ENCODE data around the gene INPP5A. TPM values are rescaled to one million over a fixed set of nuclear protein-coding genes. Genes with fewer than 3 reads are reported as not detected.
A peak's percentile ranks its signal among the peaks of the same experiment; 100 is the strongest.

The INPP5A gene
- total RNA-seq, 2 donors from 2014 or later: 74.4 to 95.3 TPM

DNA sequence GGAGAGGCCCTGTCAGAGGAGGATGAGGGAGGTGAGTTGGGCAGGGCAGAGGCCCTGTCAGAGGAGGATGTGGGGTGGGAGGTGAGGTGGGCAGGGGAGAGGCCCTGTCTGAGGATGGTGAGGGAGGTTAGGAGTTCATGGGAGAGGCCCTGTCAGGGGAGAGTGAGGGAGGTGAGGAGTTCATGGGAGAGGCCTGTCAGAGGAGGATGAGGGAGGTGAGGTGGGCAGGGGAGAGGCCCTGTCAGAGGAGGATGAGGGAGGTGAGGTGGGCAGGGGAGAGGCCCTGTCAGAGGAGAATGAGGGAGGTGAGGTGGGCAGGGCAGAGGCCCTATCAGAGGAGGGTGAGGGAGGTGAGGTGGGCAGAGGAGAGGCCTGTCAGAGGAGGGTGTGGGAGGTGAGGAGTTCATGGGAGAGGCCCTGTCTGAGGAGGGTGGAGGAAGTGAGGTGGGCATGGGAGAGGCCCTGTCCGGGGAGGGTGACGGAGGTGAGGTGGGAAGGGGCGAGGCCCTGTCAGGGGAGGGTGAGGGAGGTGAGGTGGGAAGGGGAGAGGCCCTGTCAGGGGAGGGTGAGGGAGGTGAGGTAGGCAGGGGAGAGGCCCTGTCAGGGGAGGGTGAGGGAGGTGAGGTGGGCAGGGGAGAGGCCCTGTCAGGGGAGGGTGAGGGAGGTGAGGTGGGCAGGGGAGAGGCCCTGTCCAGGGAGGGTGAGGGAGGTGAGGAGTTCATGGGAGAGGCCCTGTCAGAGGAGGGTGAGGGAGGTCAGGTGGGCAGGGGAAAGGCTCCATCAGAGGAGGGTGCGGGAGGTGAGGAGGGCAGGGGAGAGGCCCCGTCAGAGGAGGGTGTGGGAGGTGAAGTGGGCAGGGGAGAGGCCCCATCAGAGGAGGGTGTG, 73.7 kb downstream of the INPP5A start:
- no peak for DNase-seq
- no peak for ATAC-seq
- intact Hi-C loops (cut with DNase I): no loop called here

DNA sequence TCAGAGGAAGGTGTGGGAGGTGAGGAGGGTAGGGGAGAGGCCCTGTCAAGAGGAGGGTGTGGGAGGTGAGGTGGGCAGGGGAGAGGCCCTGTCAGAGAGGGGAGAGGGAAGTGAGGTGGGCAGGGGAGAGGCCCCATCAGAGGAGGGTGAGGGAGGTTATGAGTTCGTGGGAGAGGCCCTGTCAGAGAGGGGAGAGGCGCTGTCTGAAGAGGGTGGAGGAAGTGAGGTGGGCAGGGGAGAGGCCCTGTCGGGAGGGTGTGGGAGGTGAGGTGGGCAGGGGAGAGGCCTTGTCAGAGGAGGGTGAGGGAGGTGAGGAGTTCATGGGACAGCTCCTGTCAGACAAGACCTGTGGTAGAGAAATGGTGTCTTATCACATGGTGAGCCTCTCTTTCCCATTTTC, 74.4 kb downstream of the INPP5A start:
- no peak for ATAC-seq
- intact Hi-C loops (cut with DNase I): no loop called here
- DNase-seq: no peak

DNA sequence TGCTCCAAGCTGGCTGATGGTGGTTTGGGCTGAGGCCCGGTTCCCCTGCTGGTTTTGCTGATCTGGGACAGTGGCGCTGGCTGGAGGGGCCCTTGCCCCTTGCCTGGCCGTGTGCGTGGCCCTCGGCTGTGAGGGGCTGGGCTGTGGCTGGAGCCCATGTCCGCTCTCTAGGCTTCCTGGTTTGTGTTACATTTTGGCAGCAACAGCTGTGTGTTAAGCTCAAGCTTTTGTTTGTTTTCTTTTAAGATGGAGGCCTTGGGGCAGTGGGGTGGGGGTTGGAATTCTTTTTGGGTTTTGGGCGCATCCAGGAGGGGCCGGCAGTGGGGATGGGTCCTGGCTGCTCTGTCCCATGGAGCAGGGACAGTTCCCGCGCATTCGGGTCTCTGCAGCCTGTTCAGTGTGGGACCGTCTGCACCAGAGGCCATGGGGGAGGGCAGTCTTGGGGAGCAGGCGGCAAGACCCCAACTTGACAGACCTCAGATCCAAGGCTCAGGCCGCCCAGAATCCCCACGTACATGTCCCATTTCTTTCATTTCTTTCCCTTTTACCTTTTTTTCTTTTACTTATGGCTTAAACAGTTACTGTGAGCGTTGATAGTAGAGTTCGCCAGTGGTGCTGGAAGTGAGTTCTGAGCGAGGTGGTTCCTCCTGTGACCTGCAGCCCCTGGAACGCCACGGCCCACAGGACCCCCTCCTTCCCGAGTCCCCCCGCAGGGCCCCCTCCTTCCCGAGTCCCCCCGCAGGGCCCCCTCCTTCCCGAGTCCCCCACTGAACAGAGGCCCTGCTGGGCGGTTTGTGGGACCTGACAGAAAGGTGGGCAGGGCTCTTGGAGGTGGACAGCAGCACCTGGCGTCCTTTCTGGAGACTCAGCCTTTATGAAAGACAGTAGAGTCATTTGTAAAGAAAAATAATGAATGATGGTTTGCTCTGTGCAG, 75.3 kb downstream of the INPP5A start:
- DNase-seq (no peak), ATAC-seq (no peak)
- intact Hi-C loops (cut with DNase I): no loop called here

DNA sequence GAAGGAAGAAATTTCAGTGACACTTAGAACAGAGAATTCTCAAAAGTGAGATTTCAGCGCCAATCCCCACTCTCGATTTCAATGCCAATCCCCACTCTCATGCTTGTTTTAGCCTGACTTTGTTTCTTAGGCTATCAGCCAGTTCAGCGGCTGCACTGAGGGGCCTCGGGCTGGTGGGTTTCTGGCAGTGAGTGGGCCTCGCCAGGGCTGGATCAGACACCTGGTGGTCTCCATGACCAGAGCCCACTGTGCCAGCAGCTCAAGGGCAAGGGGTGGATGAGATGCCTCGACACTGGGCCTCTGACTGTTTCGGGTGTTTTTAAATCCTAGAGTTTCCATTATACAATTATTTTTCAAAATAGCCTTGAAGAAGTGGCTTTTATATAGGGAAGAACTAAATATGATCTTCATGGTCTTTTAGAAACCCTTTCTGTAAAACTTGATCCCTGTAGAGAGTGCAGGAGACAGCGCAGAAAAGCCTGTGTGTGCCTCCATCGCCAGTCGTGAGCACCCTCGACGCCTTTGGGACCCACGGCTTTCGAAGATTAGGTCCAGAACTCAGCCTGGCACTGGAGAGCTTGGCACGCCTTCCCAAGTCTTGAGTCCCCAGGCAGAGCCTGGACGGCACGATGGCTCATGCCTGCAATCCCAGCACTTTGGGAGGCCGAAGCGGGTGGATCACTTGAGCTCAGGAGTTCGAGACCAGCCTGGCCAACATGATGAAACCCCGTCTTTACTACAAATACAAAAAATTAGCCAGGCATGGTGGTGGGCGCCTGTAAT, 76.2 kb downstream of the INPP5A start:
- intact Hi-C loops (cut with DNase I): no loop called here
- DNase-seq (no peak), ATAC-seq (no peak)

DNA sequence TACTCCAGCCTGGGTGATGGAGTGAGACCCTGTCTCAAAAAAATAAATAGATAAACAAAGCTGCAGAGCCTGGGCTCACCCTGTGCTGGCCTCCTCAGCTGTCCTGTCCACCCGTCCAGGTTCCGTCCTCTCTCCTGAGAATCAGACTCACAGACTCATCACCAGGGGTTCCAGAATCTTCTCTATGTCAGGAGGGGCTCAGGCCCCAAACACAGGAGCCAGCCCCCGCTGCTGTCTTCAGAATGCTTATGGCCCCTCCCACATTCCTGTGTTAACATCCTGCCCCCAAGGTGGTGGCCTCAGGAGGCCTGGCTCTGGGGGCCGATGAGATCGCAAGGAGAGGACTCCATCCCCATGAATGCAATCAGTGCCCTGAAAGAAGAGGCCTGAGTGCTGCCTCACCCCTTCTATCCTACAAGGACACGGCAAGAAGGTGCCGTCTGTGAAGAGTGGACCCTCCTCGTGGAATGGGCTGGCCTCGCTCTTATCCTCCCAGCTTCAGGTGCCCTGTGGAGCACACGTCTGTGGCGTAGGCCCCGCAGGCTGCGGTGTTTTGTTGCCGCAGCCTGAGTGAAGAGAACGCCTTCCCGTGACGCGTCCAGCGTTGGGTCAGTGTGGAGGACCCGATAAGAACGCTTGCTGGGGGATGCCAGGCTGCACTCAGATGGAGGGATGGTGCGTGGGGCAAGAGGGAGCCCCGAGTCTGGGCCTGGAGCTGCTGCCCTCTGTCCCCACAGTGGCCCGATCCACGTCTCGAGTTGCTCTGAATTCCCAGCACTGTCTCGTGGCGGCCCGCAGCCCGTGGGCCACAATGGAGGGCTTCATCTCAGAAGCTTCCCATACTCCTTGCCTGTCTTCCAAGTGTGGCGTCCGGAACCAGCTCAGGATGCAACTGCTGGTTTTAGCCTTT, 77.1 kb downstream of the INPP5A start:
- DNase-seq (no peak), ATAC-seq (no peak)
- intact Hi-C loops (cut with DNase I): no loop called here

DNA sequence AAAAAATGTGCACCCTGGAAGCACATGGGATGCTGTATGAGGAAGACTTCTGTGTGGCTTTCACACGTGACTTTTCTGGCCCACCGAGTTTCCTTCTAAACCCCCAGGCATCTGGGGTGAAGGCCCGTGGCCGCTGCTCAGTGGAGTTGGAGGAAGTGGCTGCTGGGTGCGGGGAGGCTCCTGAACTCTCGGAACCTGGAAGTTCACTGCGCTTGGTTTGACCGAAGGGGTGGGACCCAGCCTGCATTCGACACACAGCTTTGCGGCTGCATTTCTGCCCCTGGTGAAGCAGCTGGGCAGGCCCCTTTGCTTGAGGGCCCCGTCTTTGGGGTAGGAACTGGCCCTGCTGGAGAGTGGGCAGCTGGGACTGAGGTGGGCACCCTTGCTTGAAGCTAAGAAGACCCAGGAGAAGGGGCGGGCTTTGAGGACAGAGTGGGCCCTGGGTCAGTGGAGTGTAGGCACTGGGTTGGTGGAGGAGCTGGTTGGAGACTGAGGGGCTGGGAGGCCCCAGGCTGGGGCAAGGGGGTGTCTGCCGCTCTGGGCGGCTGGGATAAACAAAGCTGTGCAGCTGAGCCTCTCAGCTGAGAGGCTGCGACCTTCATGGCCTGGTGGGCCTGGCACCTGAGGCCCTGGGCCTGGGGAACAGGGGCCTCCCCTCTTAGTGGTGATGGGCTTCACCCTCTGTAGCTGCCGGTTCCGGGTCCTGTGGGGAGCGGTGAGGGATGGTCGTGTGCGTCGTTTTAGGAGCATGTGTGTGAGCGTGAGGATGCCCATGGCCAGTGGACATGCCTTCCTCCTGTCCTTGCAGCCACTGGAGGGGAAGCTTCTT, 78.0 kb downstream of the INPP5A start:
- DNase-seq: no peak
- intact Hi-C loops (cut with DNase I): no loop called here
- no peak for ATAC-seq

DNA sequence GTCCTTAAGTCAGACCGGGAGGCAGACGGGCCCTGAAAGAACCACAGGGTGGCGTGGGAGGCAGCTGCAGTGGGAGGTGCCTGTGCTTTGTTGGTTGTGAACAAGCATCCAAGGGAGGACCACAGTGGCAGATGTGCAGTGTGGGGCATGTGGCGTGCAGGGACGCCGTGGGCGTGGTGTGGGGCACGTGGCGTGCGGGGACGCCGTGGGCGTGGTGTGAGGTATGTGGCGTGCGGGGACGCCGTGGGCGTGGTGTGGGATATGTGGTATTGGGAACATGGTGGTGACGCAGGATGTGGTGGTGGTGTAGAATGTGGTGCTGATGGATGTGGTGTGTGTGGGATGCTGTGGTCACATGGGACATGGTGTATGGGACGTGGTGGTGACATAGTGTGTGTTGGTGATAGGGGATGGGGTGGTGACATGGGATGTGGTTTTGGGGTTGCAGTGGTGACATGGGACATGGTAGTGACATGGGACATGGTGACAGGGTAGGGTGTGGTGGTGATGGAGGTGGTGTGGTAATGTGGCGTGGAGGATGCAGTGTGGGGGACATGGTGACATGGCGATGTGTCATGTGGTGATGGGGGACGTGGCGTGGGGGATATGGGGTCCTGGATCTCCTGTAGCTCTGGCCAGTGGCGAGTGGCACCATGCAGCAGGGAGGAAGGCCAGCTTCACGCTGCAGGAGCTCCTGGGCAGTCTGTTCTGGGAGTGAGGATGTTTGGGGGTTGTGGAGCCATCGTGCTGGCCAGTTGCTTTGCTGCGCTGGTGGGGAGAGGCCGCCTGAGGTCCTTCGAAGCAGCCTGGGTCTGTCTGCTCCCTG, 78.8 kb downstream of the INPP5A start:
- DNase-seq (no peak), ATAC-seq (no peak)
- intact Hi-C loops (cut with DNase I): no loop called here

DNA sequence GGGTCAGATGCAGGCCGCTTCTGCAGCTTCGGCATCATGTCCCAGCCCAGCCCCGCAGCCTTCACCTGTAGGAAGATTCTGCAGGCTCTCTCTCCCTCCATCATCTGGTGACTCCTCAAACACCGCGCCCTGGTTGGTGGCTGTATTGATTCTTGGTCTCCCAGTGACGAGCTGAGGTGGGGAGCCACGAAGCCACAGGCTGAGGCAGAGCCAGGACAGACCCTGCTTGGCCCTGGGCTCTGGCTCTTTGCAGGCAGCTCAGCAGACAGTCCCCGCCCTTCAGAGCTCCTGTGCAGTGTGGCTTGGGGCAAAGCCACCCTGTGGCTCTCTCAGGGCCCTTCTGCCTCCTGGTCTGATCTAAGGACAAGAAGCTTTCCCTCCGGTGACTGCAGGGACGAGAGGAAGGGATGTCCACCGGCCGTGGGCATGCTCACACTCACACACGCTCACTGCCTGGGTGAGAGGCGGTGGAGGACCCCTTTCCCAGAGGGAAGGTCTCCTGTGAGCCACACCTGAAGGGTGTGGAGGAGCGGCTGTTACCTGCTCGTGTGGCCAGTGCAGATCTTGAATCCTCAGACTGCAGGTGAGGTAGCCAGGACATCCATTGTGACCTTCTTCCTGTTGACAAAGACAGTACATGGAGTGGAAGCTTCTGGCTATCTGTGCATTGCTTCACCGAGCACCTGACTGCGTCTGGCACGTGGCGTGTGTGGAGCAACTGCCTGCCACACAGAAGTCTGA, 79.6 kb downstream of the INPP5A start:
- DNase-seq (no peak), ATAC-seq (no peak)
- intact Hi-C loops (cut with DNase I): no loop called here

DNA sequence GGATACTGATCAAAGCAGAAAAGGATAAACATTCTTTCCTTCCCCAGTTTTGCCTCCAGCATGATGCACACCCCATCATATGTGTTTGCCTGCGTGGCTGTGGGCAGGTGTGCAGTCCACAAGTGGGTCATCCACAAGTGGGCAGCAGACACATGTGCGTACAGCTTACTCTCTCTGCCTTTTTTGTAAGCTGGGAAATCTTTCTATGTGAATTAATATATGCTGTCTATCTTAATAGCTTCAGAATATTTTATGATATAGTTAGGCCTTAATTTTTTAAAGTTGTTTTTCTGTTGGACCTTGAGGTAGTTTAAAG, 80.1 kb downstream of the INPP5A start:
- DNase-seq: no peak
- intact Hi-C loops (cut with DNase I): no loop called here
- ATAC-seq: no peak

DNA sequence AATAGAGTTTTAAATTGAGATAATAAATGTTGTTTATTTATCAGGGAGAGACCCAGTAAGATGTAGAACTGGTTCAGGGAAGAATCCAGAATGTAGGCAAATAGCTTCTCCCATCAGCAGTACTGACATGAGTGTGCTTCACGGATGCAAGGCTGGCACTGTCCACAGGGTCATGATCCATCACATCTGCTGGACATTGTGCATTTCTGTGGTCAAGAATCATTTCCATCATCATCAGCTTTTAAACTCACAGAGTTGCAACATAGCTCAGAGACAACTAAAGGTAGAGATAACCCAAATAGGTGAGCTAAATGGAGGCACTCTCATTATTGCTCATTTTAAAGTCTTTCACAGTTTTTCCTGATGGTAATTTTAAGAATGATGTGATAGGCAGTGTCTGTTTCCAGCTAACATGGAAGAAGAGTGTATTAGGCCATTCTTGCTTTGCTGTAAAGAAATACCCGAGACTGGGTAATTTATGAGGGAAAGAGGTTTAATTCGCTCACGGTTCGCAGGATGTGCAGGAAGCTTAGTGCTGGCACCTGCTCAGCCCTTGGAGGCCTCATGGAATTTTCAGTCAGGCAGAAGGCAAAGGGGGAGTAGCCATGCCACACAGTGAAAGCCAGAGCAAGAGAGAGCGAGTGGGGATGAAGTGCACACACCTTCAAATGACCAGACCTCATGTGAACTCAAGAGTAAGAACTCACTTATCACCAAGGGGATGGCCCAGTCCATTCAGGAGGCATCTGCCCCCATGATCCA, 80.8 kb downstream of the INPP5A start:
- peak in 1 of 2 donors; percentile 41 for ATAC-seq
- intact Hi-C loops (cut with DNase I): no loop called here
- no peak for DNase-seq

DNA sequence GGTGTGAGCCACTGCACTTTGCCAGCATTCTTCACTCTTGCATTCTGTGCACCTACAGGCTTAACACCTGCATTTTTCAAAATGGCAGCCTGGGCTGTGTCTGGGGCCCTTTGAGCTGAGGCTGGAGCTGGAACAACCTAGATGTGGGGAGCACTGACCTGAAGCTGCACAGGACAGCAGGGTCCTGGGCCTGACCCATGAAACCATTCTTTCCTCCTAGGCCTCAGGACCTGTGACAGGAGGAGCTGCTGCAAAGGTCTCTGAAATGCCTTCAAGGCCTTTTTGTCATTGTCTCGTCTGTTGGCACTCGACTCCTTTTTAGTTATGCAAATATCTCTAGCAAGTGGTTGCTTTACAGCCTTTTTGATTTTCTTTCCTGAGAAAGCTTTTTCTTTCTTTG, 82.3 kb downstream of the INPP5A start:
- DNase-seq: no peak
- ATAC-seq: no peak
- intact Hi-C loops (cut with DNase I): no loop called here

DNA sequence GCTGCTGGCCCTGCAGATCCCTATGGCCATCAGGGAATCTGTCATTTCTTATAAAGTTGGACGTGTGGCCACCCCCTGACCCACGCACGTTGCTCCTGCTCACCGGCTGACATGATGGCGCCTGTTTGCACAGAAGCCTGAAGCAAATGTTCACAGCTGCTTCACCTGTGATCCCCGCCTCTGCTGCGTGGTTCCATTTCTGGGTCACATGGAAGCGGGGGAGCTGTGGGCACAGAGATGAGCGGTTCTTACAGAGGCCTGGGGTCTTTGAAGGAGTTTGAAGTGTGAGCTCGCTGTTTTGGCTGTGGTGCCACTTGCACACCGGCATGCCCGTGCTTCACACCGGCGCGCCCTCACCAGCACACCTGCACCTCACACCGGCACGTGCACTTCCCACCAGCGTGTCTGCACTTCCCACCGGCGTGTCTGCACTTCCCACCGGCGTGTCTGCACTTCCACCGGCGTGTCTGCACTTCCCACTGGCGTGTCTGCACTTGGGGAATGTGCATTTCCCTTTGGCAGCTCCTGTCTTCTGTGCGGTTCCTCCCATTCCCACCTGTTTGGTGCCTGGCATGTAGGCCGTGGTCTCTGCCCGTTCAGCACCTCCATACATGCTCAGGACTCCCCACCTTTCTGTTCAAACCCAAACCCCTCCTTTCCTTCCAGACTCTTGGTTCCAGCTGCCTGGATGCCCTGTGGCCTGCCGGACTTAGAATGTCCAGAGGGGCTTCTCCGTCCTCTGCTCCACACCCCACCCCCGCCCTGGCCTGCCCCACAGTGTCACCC, 86.7 kb downstream of the INPP5A start:
- no peak for DNase-seq
- intact Hi-C loops (cut with DNase I): no loop called here
- ATAC-seq: no peak

DNA sequence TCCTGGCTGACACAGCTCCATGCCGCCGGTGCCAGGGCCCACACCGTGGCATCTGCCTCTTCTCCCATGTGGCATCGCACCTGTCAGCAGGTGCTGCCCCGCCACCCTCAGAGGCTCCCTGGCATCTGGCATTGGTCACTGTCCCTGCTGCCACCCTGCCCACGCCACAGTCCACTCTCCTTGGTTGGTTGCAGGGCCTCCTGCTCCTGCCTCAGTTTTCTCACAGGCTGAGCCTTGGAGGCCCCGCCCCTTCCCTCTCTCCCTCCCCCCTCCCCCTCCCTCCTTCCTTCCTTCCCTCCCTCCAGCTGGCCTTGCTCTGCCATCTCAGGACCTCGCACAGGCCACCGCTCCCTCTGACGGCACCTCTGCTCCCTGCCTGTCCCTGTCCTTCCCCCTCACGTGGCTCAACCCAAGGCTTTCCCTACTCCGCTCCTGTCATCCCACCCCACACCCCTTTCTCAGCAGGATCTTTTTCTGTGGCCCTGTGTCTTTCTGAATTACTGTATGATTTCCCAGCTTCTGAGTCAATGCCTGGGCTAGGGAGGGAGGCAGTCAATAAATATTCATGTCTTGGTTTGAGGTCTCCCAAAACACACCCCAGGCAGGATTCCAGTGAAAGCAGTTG, 87.4 kb downstream of the INPP5A start:
- intact Hi-C loops (cut with DNase I): no loop called here
- DNase-seq: no peak
- no peak for ATAC-seq

DNA sequence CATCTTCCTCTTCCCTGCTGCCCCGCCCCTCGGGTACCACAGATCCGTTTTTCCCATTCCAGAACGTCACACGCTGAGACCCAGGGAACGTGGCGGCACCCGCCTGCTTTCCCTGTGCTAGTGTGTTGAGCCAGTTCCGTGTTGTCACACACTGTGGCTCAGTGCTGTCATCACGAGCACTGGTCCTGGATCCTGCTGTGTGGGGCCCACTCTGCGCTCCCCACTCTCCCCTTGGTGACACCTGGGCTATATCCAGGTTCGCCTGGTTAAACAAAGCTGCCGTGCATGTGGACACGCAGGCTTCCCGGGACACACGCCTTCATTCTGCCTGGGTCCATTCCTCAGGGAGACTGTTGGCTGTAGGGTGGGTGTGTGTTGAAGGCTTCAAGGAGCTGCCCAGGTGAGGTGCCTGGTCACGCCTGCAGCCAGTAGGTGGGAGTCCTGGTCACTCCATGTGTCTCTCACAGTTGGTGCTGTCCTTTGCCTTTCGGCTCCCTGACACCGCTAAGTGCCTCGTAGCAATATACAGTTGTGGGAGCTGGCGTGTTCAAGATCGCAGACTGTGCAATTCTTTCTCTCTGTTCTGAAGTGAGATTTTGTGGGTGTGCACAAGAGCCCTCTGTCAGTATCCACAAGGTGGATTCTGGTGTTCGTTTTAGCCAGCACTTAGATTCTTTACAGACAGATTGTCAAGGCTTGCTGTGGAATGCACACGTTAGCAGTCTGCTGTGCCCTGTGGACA, 88.6 kb downstream of the INPP5A start:
- DNase-seq: no peak
- ATAC-seq: no peak
- intact Hi-C loops (cut with DNase I): no loop called here

Measured in left cardiac atrium (tissue), 4 donors.